SU-DHL-6 (cell line): ENCODE data around the gene TLCD4.

Experiments
- EZH2phosphoT487 ChIP-seq: fragments of 200-600 bp; sonication (generic), shearing (Covaris generic); conservative IDR thresholded peaks from 2 replicates; pipeline ENCODE4 v1.6.1; 2018; ENCODE audit warnings: mild to moderate bottlenecking, antibody characterized with exemption, low read length, moderate library complexity, mixed read lengths
- TF ChIP-seq, protein P1 (sequence below): fragments of 200-600 bp; sonication (generic); IDR thresholded peaks from one replicate; pipeline ENCODE4 v1.5.1; 2017; ENCODE audit warnings: antibody characterized with exemption, mild to moderate bottlenecking, low read length, moderate library complexity; ENCODE audit not compliant: insufficient read depth, poor library complexity, severe bottlenecking

DNA sequence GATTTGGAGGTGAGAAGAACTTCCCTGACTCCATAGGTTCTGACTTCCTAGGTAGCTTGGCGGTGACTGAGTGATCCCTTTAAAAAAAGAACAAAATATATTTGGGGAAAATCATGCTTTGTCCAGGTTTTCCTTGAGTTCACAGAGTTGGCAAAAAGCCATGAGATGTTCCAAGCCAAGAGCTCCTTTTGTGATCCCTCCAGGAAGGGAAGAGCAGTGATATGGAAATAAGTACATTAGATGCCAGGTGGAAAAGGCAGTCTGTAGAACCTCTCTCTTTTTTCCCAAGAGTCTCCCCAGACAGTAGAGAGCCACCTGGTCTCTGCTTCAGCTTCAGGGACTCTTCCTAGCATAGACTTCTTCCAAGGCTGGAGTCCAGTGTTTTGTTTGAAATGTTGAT, 10.2 kb downstream of the TLCD4 start:
- TF ChIP-seq, protein P1, sequence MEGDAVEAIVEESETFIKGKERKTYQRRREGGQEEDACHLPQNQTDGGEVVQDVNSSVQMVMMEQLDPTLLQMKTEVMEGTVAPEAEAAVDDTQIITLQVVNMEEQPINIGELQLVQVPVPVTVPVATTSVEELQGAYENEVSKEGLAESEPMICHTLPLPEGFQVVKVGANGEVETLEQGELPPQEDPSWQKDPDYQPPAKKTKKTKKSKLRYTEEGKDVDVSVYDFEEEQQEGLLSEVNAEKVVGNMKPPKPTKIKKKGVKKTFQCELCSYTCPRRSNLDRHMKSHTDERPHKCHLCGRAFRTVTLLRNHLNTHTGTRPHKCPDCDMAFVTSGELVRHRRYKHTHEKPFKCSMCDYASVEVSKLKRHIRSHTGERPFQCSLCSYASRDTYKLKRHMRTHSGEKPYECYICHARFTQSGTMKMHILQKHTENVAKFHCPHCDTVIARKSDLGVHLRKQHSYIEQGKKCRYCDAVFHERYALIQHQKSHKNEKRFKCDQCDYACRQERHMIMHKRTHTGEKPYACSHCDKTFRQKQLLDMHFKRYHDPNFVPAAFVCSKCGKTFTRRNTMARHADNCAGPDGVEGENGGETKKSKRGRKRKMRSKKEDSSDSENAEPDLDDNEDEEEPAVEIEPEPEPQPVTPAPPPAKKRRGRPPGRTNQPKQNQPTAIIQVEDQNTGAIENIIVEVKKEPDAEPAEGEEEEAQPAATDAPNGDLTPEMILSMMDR: no peak
- TF ChIP-seq EZH2phosphoT487: no peak
